SHP77 treated with DMSO at 0.1 percent for 48 hours (cell line): Measurements from ENCODE around the gene TASP1.
"Not testable (repeated sequence)": the region's sequence is repeated elsewhere in the genome, so short reads cannot be mapped to it uniquely, and the experiment has no call there.

ENCODE experiments used
- DNase-seq: peaks from one replicate; lab custom pipeline; 2025; lab: John Stamatoyannopoulos, UW

TASP1 gene, protein sequence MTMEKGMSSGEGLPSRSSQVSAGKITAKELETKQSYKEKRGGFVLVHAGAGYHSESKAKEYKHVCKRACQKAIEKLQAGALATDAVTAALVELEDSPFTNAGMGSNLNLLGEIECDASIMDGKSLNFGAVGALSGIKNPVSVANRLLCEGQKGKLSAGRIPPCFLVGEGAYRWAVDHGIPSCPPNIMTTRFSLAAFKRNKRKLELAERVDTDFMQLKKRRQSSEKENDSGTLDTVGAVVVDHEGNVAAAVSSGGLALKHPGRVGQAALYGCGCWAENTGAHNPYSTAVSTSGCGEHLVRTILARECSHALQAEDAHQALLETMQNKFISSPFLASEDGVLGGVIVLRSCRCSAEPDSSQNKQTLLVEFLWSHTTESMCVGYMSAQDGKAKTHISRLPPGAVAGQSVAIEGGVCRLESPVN

DNA sequence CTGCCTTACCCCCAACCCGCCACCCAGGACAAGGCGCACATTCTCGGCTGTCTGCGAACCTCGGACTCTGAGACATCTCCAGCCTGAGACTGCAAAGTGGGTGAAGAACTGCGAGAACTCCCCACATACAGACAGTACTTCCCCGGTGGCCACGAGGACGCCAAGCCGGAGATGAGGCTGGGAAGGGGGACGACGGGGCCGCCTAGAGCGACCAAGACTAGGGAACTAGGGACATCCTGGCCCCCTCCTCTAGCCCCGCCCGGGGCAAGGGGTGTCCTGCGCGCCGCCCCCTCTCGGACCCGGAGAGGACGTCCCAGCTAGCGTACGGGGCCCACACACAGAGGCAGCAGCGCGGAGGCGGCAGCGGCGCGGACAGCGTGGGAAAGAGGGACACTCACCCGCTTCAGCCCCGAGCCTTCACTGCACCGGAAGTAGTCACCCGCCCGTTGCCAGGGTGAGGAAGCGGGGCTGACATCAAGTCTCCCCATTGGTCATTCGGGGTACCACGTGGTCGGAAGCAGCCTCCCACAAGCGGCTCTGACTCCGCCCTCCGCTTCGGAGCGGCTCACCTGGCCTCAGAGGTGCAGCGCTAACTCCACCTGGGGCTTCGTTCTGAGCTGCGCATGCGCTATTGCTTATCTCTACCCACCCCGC lies at the start of gene TASP1:
Gene TASP1 (minus strand): TSS at position 437 of the 654 bp plus-strand sequence. CDS start 8,854 bp downstream, outside the sequence.
- peak; percentile 94 for DNase-seq

DNA sequence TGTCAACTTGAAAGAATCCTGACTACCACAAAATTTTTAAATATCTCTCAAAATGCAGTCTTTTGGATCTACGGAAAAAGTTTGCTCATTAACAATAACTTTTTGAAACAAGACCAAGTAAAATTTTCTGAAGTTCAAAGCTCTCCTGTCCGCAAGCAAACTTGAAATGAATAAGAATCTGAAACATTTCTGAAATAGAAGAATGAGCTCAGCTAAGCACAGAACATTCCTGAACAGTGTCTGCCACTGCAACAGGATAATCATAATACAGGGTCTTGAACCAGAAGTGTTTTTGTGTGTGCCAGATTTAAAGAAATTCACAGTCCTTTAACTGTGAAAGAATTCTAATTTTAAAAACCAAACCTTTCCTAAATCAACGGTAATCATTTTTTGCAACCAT lies 49.1 kb upstream of the TASP1 start:
- no peak for DNase-seq

GRCh38 chr20:13685623-13686022 lies 46.9 kb upstream of the TASP1 start:
- DNase-seq, result no peak

GRCh38 chr20:13684566-13685222 lies 46.0 kb upstream of the TASP1 start:
- no peak for DNase-seq

- no peak for DNase-seq
These were observed 45.1 kb upstream of the TASP1 start for GRCh38 chr20:13683833-13684232.

DNA sequence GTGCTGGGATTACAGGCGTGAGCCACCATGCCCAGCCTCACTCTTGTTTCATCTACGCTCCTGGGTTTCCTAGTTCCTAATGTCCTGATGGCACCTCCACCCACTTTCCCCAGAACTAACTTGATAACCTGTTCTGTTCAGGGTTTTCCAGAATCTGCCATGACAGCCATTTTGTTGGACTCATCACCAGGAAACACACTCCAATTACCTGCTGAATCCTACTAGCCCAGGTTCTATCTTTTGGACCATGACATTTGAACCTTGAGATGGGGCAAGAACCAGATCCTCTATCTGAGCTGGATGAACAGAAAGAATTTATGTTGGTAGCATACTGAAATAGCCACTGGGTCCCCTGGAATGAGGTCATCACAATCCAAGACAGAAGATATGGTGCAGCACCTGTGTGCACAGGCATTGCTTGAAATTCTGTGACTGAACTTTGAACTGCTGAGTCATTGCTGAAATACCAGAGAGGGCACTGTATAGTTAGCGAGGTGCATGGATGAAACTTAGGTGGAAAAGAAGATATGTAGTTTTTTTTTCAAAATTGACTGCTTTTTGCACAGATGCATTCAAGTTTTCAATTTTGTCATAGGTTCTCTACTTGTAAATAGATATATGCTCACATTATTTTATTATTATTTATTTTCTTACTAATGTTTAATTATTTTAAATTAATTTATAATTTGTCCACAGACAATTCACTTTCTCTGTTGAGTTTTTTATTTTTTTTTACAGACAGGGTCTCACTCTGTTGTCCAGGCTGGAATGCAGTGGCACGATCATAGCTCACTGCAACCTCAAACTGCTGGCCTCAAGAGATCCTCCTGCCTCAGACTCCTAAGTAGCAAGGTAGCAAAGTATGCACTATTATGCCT lies 42.8 kb upstream of the TASP1 start:
- DNase-seq, result no peak

DNA sequence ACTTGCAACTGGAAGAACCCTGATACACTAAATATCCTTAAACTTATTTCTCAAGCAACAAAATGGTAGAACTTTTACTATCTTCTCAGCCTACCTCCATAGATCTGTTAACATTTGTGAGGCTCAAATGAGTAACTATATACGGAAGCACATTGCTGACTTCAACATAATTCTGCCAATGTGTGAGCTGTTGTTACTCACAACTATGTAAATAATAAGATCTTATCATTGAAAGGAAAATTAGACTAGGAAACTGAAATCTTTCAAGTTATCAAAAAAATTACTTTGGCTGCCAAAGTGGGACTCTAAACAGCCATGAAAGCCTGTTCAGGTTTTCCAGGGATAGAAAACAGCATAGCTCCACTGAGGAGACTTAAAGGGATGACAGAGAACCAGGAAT lies 40.2 kb upstream of the TASP1 start:
- DNase-seq, result no peak

- DNase-seq, result no peak
These were observed 38.5 kb upstream of the TASP1 start for GRCh38 chr20:13677241-13677640.

- DNase-seq, result no peak
These were observed 38.0 kb upstream of the TASP1 start for GRCh38 chr20:13676682-13677081.

GRCh38 chr20:13672690-13673089 lies 34.0 kb upstream of the TASP1 start:
- DNase-seq, result no peak

- DNase-seq, result no peak
These were observed 33.2 kb upstream of the TASP1 start for GRCh38 chr20:13671916-13672378.

GRCh38 chr20:13671512-13671911 lies 32.8 kb upstream of the TASP1 start:
- no peak for DNase-seq

- DNase-seq, result no peak
These were observed 31.4 kb upstream of the TASP1 start for GRCh38 chr20:13670160-13670559.

DNA sequence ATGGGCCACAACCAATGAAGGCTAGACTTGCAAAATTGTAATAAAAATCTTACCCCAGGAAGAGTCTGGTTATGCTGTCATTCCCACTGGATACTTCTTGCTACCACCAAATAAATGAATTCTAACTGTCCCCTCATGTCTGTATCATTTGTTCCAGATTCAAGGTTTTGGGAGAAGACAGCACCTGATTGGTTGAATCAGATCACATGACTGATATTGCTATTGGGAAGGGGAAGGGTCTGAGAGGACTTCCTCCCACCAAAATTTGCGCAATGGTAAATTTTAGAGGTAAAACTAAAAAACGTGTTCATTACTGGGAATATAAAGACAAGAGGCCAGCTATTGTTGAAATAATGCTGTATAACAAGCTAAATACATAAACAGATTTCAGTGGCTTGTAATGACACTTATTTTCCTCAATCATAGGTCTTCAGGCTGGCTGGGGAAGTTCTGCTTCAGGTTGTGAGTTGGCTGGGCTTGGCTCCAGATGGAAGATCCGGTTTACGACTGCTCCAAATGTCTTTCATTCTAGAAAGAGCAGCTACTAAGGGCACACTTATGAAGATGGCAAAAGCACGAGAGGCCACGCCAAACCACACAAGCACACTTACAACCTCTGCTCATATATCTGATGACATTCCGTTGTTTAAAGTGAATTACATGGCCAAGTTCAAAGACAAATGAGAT lies 27.1 kb upstream of the TASP1 start:
- DNase-seq, result no peak

DNA sequence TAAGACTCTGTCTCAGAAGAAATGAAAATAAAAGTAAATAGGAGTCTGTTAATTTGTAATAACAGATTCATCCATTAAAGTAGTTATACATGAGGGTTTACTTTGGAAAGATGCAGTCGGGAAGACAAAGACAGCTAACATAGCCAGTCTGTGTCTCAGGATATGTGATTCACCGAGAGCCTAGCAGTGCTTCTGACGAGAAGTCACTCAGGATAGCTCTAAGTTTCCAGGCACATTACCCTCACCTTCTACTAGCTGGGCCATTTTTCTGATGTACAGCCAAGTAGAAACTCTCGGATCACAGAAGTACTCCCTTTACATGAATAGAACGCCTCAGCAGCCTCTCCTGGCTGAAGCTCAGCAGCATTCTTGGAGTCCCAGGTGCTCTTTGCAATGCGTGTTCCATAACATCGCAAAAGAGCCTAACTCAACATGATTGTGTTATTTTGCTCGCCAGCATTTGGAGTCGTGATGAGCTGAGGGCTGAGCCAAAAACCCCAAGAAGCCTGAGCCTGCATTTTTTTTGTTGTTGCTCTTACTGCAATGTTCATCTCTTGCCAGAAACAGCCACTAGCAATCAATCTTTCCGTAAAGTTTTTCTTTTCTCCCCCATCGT lies 22.4 kb upstream of the TASP1 start:
- no peak for DNase-seq

- no peak for DNase-seq
These were observed 20.6 kb upstream of the TASP1 start for GRCh38 chr20:13659288-13659687.

DNA sequence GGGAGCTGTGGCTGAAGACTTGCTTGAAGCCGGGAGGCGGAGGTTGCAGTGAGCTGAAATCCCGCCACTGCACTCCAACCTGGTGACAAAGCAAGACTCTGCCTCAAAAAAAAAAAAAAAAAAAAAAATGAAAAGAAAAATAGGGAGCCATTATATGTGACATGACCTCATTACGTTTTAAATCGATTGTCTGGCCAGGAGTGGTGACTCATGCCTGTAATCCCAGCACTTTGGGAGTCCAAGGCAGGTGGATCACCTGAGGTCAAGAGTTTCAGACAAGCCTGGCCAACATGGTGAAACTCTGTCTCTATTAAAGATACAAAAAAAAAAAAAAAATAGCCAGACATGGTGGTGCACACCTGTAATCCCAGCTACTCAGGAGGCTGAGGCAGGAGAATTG lies 19.3 kb upstream of the TASP1 start:
- not testable (repeated sequence) for DNase-seq

GRCh38 chr20:13656721-13657368 lies 18.1 kb upstream of the TASP1 start:
- DNase-seq, result no peak

- no peak for DNase-seq
These were observed 15.8 kb upstream of the TASP1 start for GRCh38 chr20:13654463-13655023.

DNA sequence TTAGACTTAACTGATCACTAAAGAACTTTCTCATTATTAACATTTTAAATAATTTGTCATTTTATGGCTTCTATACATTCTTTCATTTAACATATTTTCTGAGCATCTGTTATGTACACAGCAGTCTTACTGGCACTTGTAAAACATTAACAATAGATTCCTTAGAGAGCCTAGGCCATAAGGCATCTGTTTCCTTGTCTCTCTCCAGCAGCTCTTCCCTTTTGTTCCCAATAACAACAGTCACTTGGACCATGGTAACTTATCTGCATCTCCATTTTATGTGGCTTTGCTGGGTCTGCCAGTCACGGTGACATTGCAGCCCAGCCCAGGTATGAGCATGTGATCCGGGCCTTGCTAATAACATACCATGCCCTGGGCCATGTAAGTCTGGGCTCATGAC lies 11.7 kb upstream of the TASP1 start:
- DNase-seq, result no peak
